HL-60/S4 (cell line): ENCODE measurements around the gene SPEM1.

ENCODE experiments used
- in situ Hi-C: fragments of 300-500 bp; cut with MboI; formaldehyde crosslinking; loops from 2 replicates; pipeline ENCODE4 v1.14.3; 2022; ENCODE audit warnings: low sequenced_read_pairs

Gene SPEM1

DNA sequence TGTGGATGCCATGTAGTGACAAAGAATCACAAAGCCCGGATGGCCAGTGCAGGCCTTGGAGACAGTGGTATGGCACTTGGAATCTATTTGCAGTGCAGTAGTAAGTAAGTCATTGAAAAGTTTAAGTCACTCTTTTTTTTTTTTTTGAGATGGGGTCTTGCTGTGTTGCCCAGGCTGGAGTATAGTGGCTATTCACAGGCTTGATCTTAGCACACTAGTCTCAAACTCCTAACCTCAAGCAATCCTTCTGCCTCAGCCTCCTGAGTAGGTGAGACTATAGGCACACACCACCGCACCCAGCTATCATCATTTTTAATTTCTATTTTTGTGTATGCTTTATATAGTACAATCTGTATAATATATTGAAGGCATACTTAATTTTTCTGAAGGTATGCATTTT is 21.5 kb upstream of the SPEM1 start:
- in situ Hi-C loops: no loop called here

DNA sequence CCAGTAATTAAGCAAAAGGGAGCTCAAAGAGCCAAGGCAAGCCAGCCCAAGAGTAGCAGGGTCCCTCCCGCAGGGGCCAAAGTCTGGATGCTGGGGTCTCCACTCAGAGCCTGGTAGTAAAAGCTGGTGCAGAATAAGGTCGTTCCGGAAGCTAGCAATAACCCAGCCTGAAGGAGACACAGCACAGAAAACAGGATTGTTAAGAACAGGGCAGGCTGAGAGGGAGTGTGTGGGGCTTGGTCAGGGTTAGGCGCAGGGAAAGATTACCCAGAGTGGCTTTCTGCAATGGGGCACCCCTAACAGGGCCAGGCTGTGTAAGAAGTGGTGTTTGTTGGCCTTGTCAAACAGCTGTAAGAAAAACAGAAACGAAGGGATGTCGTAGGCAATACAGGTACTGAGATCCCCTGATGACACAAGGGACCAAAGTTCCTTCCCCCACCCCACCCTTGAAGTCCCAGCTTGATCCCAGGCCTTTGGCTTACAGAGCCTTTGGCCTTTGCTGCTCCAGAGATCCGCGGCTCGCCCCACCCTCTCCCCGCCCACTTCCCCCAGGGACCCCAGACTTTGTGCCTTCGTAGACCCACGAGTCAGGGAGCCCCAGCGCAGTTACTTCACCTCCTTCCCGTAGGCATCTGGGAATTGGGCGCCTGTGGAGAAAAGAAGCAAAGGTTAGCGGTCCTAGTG is 16.9 kb upstream of the SPEM1 start:
- in situ Hi-C loops: no loop called here

DNA sequence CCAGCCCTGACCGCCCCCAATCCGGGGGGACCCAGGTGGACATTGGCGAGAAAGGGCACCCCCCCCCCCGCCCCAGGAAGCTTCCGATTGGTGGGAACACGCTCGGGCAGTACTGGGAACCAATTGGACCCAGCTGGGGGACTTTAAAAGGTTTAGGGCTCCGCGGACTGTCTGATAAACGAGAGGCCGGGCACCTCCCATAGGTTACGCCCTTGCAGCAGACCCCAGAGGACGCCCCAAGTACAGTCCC is 16.5 kb upstream of the SPEM1 start:
- in situ Hi-C loops: no loop called here

DNA sequence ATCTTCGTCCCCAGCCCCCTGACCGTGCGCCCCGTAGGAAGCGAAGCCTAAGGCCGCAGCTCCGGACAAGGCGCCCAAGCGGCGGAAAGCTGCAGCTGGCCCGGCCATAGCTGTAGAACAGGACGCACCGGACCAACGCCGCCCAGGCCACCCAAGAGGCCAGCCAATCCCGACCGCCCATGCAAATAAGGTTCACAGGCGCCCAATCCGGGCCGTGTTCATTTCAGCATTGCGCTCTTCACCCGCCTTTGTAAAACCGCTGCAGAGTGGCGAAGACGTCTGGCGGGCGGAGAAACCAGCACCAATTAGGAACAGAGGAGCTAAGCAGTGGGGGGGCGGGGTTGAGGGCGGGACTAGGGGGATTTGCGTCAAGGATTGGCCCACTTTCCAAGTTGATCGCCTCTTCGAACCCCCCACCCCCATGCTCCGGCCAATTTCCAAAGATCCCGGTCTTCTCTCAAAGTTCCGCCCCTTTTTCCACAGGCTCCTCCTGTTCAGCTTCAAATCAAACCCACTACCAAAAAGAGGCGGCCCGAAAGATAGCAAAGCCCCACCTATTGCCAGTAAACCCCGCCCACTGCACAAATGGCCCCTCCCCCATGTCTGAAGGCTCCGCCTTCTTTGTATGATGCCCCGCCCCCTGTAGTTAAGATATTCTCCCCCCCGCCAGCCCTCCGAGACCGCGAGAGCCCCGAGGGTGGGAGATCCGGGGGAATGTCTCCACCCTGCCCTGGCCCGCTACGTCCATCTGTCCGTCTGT is 16.0 kb upstream of the SPEM1 start, which contains the start of gene TMEM256:
Gene TMEM256 (minus strand): TSS at position 121 of the 760 bp plus-strand sequence. CDS start 13 bp downstream, at position 108.
- in situ Hi-C loops: no loop called here

DNA sequence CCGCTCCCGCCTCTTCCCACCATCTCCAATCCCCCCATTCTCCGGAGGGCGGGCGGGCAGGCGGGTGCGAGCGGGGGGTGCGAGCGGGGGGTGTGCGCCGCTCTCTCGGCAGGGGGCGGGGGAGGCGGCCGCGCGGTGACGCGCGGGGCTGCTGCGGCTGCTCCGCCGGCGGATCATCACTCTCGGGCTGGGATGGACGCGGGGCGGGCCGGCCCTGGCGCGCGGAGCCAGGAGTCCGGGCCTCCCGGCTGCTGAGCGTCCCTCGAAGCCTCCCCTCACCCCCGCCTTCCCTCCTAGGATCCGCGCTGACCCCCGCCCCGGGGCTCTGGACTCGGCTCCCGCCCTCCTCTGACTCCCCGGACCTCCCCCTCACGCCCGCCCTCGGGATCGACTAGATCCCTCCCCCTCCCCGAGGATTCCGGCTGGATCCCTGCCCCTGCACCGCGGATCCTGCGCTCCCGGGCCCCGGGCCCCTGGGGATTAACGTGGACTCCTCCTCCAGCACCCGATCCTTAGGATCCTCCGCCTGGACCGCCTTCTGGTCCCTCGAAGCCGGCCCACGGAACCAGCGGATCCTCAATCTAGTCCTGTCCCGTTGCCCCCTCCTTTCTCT is 15.3 kb upstream of the SPEM1 start:
- in situ Hi-C loops: no loop called here

DNA sequence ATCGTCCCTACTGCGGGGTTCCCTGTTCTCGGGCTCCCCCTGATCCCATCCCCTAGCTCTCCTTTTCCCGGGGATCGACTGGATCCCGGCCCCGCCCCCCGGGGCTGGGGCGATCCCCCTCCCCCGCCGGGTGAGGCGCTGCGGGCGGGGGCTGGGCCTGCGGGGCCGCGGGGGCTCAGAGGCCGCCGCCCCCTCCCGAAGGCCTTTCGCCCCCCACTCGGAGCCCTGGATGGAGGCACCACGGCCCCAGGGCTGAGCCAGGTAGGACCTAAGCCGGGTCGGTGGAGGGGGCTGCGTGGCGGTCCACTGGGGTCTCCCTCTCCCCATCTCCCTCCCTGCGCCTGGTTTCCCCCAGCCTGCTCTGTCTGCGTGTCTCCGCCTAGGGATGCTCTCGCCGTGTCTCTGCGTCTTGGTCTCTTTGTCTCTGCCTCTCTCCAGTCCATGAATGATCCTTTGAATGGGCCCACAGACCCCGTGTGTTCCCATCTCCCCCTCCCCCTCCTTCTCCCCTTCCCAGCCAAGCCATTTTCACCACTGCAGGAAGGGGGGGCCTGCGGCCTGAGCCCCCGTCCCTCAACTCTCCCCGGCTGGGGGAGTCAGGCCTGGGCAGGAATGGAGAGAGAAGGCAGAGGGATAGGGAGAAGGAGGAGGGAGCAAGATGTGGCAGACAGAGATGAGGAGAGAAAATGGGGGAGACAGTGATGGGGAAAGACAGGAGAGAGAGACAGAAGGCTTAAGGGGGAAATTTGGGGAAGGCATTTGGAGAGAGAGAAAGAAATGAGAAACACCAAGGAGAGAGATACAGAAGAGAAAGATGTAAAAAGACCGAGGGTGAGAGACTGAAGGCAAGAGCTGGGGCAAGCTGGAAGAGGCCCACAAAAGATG is 14.5 kb upstream of the SPEM1 start:
- in situ Hi-C loops: no loop called here

DNA sequence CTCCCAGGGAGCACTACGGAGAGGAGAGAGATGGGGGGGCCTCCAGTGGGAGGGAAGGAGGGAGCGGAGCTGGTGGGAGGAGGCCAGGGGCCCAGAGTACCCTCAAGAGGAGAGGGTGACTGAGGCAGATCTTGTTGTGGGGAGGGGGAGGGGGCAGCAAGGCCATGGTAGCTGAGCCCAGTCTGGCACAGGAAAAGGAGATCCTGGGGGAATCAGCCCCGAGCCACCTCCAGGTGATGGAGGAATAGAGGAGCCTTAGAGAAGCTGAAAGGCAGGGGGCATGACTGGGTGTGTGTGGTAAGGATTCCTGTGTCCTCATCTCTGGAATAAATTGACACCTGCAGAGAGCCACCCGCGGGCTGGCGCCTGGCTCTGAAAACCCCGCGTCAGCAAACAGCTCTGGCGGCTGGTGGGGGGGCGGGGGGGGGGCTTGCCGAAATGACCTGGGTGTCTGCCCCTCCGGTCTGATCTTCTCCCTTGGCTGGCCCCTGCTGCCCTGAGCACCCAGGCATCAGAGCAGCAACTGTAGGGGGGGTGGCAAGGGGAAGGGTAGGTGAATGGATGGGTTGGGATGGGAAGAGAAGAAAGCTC is 13.8 kb upstream of the SPEM1 start:
- in situ Hi-C loops: no loop called here

DNA sequence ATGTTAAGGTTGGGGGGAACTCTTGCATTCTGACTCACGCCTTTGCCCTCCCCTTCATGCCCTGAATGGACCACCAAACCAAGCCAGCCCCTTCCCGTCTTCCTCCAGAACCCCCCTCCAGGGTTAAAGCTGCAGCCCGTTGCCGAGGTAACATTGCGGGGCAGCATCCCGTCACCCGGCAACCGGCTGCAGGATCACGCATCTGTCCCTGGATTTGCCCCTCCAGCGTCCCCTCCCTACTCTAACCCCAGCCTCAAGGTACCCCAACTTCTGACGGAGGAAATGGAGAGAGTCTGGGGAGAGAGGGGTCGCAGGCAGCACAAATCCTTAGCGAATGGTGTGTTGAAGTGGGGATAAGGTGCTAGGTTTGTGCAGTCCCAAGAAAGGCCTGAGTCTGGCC is 13.0 kb upstream of the SPEM1 start:
- in situ Hi-C loops: no loop called here

DNA sequence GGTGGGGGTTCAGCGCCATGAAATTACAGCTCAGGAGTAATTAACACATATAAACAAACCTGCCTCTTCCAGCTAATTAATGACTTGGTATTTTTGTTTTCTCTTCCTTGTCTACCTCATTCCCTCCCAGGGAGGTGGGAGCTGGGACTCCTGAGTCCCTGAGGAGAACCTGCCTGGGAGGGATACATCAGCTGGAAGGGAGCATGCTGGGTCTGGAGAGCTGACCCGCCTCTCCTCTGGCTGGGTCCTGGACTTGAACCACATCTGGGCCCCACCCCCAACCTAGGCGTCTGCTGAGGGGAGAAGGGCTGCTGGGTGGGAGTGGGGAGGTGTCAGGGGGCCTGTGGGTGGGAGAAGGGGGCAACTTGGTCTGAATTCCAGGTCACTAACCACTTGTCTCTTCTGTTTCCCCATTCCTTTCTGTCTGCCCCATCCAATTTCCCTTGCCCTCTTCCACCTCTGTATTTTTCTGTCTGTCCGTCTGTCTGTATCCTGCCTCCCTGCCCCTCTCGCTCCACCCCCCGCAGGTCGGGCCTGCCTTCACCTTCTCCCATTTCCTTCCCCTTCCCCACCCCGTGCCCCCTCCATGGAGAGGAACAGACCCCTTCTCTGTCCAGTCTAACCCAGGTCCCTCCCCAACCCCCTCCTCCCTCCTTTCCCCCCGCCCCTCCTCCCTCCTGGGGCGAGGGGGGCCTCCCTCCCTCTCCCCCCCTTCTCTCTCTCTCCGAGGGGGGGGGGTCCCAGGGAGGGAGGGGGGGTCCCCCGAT is 12.5 kb upstream of the SPEM1 start, which contains the start of gene NLGN2:
Gene NLGN2 (plus strand): TSS at position 361 of the 767 bp plus-strand sequence. CDS start 411 bp downstream, outside the sequence.
- in situ Hi-C loops: no loop called here

DNA sequence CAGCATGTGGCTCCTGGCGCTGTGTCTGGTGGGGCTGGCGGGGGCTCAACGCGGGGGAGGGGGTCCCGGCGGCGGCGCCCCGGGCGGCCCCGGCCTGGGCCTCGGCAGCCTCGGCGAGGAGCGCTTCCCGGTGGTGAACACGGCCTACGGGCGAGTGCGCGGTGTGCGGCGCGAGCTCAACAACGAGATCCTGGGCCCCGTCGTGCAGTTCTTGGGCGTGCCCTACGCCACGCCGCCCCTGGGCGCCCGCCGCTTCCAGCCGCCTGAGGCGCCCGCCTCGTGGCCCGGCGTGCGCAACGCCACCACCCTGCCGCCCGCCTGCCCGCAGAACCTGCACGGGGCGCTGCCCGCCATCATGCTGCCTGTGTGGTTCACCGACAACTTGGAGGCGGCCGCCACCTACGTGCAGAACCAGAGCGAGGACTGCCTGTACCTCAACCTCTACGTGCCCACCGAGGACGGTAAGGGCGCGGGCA is 11.8 kb upstream of the SPEM1 start:
- in situ Hi-C loops: no loop called here

DNA sequence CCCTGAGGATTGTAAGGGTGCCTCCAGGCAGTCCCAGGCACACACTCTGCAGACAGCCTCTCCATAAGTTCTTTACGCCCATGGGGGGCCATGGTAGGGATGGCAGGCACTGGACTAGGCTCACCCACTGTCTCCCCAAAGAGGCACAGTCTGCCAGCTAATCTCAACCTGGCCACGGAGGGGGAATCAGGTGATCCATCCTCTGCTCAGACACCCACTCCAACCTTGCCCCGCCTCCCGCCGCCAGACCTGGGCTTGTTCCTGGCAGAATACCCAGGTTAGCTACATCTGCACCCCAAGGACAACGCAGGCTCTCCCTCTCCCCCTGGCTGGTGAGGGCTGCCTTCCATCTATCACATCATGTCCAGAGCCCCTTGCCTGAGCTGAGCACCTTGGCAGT is 11.3 kb upstream of the SPEM1 start:
- in situ Hi-C loops: no loop called here

DNA sequence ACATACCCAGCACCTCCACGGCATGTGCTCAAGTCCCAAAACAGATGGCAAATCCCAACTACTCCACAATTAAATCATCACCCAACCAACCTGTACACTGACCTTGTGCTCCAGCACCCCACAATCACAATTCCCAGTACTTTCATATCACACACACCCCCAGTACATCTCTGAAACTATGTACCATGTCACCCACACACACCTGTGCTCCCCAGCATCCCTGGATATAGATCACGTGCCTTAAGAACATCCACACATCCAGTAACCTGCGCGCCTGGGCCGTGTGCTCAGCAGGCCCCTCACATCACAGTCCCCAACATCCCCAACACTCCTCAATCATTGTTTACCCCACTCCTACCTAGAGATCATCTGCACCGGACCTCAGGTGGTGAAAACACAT is 10.4 kb upstream of the SPEM1 start:
- in situ Hi-C loops: no loop called here

DNA sequence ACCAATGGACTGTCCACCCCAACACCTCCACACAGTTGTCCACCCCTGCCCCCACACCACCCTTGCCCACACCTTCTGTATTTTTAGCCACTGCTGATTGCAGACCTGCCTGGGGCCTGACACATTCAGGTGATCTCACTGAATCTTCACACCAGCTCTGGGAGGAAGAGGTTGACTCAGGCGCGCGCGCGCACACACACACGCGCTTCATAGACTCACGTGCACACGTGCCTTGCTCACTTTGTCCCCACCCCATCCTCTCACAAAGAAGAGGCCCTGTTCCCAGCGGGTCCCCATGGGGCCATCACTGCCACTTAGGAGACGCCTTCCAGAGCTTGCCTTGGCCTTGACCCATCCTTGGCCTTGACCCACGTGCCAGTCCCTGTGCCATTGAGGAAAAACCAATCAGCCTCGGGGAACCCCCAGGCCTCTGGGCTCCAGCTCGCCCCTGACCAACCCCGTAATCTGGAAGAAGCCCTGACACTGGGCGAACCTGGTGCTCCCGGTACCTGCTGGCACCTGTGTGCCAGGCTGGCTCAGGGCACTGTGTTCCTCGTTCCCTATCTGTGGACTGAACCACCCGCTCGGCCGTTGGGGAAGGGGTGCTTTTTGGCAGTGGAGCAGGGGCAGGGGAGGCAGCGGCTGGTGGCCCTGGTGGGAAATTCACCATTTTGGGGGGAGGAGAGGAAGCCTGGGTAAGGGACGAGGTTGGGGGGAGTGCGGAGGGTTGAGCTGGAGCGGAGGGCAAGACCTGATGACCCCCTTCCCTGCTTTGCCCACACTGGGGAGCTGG is 9.3 kb upstream of the SPEM1 start:
- in situ Hi-C loops: no loop called here

DNA sequence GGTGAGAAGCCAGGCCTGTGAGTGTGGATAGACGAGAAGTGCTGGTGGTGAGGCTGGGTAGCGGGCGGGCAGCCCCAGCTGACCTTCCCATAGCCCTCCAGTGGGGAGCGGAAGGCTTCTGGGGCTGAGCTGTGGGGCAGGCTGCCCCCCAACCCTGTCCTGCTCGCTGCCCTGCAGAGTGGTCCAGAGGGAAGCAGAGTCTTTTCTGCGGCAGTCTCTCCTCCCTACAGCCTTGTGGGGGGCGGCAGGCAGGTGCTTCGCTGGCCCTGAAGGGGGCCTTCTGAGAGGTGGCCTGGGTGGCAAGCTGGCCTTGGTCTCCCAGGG is 8.7 kb upstream of the SPEM1 start:
- in situ Hi-C loops: no loop called here

DNA sequence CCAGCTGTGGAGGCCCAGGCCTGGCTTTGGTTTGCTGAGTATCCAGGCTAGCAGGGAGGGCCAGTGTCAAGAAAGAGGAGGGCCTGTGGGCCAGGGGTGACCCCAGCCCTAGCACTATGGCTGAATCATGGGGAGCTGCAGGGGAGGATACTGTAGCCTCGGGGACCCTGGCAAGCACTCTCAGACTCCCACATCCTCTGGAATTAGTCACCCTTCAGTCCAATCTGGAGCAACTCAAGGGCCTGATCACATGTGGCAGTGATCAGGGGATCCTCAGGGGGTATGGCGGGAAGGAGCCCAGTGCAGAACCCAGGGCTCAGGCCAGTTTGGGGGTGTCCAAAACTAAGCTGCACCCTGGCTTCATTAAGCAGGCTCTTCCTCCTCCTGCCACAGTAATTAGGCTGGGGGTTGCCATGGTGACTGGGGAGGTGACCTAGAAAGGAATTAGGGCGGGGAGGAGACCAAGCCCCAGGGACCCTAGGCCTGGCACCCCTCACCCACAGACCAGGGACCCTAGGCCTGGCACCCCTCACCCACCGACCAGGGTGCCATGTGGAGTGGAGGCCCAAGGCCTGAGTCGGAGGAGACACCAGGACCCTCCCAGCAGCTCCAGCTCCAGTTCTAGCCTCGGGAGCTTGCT is 6.7 kb upstream of the SPEM1 start:
- in situ Hi-C loops: no loop called here

DNA sequence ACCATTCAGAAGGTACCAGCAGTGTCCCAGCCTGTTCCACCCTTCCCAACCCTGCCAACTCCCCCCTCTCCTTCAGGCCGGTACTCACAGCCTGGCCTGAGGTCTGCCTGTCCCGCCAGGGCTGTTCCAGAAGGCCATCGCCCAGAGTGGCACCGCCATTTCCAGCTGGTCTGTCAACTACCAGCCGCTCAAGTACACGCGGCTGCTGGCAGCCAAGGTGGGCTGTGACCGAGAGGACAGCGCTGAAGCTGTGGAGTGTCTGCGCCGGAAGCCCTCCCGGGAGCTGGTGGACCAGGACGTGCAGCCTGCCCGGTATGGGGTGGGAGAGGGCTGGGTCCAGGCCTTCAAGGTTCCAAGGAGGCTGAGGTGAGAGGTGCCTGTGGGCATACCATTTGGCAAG is 5.3 kb upstream of the SPEM1 start:
- in situ Hi-C loops: no loop called here

DNA sequence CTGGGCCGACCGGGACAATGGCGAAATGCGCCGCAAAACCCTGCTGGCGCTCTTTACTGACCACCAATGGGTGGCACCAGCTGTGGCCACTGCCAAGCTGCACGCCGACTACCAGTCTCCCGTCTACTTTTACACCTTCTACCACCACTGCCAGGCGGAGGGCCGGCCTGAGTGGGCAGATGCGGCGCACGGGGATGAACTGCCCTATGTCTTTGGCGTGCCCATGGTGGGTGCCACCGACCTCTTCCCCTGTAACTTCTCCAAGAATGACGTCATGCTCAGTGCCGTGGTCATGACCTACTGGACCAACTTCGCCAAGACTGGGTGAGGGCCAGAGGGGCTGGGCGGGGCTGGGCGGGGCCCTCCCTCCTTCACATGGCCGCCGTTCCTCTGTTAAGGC is 4.3 kb upstream of the SPEM1 start:
- in situ Hi-C loops: no loop called here

DNA sequence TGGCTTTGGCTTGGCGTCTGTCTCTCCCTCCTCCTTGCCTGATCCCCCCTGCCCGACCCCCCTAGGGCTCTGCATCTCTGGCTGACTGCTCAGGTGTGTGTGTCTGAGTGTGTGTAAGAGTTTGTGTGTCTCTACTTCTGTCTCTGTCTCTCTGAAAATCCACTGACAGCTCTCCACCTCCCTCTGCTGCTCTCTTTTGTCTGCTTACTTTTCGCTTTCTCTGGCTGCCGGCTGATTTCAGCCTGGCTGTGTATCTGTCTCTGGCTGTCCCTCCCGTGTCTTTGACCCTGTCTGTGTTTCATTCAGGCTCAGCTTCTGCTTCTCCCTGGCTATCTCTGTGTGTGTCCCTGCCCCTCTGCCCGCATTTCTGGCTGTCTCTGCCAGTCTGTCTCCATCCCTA is 3.8 kb upstream of the SPEM1 start:
- in situ Hi-C loops: no loop called here
